A549 treated with Hydrocortisone at 1 μM for 4 hours (cell line): ENCODE results near the gene ZNF444. TPM values are rescaled to one million over a fixed set of nuclear protein-coding genes. Genes with fewer than 3 reads are reported as not detected.

Experiments
- total RNA-seq: library from RNA; stranded (reverse); fragments of 200-300 nt; extraction: Qiagen RNA extraction; gene quantifications from 5 replicates; pipeline ENCODE4 v1.2.3, GENCODE V29; 2022

The ZNF444 gene
- 17.3 to 28.5 TPM (median 26.0 TPM) in 5 replicates for total RNA-seq

DNA sequence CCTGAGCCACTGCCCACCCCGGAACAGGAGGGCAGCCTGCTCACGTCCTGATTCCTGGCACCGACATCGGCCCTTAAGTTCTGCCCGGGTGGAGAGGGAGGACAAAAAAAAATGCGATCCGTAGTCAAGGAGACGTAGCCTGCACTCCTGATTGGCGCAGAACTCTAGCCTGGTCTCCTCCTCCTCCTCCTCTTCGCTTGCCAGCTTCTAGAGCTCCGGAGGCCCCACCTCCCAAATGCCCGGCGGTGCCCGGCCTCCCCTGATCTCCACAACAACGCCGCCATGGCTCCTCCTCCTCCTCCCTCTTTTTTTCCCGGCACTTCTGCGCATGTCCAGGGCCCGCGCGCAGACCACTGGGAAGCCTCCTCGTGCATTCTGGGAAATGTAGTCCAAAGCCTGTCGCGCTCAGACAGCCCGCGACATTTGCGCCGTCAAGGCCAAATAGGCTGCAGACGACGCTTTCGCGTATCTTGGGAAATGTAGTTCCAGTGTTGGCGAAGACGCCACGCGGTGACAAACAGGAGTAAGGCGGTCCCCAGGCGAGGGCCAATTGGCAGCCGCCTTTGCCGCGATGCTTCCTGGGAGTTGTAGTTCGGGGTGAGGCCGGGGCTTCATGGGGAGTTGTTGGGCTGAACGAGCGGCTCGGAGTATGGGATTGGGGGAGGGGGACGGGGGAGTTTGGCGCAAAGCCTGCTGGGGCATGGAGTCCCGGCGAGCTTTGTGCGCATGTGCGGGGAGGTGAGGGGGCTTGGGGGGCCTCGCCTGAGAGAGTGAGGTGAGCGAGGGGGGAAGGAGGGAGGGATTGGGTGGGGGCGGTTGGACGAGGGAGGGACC lies at the start of gene ZNF444:
ZNF444 (plus strand) TSS at position 705 of the 834 bp plus-strand sequence. CDS start 5,625 bp downstream, outside the sequence.

DNA sequence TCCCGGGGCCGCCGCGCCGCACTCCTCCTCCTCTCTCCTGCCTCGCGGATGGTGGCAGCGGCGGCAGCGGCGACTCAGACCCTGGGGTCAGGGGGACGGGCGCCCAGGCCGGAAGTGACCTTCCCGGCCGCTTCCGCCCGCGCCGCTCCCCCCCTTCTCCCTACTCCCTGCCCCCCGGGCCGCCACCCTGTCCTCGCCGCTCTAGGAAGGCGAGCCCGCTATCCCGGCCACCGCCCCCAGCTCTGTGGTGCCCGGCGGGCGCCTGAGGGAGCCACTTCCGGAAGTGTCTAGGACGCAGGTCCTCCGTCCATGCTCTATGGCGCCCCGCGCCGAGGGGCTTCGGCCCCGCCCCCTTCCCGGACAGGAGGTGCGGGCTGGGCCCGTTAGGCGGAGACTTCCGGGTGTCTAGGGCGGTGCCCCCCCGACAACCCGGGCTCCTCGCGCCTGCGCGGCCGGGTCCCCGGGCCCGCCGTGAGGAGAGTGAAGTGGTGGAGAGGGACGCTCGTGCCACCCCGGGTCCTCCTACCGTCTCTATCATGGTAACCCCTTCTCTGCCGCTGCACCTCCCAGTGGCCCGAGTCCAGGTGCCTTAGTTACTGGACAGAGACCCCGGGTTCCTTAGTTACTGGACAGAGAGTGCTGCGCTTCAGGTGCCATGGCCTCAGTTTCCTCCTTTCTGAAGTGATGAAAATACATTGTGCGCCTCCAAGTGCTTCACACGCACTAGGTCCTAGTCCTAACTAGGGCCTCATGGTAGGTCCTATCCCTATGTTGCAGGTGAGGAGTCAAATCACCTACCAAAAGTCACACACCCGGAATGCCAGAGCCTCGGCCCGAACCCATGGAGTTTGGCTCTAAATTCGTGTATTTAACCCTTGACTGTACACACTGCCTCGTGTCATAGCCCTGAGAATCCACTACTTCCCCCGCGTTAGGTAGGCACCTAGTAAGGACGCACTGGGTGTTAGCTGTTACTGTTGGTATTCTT lies 19.6 kb upstream of the ZNF444 start, which contains the start of gene ZNF787:
ZNF787 (minus strand) TSS at position 116 of the 988 bp plus-strand sequence. CDS start 18,078 bp downstream, outside the sequence.

GRCh38 chr19:56175861-56176307 lies 34.8 kb downstream of the ZNF444 start, which contains the start of gene GALP:
Gene GALP, plus strand, starts transcription at chr19:56176008. Its CDS starts 1,101 bp downstream, at chr19:56177109.

DNA sequence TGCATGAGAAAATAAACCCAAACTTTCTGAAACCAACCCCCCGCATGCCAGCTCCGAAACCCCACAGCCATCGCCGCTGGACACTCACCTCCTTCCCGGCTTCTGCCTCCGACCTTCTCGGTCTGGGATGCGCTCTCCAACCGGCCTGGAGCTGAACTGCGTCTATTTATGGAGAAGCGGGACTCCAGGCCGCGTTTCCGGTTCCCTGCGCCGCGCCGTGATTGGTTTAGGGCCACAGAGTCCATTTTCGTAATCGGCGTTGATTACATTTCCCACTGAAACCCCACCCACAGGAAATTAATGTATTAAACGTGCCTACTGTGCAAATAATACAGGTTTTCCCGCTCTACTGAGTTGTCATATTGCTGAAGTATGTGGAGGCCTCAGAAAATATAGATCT lies 56.6 kb downstream of the ZNF444 start, which contains the start of gene ZSCAN5B:
ZSCAN5B (minus strand) TSS at position 138 of the 400 bp plus-strand sequence. CDS start 4,731 bp downstream, outside the sequence.

DNA sequence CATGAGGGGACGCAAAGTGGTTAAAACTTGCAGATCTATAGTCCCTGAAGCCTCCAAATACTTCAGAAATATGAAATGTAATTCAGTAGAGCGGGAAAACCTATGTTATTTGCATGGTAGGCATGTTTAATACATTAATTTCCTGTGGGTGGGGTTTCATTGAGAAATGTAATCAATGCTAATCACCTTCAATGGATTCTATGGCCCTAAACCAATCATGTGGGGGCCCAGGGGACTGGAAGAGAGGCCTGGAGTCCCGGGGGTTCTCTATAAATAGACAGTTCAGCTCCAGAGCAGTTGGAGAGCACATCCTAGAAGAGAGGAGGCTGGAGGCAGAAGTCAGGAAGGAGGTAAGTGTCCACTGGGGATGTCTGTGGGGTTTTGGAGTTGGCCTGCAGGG lies 60.9 kb downstream of the ZNF444 start, which contains the start of gene ZSCAN5C:
ZSCAN5C (plus strand) TSS at position 301 of the 400 bp plus-strand sequence. CDS start 3,641 bp downstream, outside the sequence.

Other genes with a start within 250 kb of the ZNF444 start
- gene NLRP13, start 209.0 kb upstream of the ZNF444 start, total RNA-seq: not detected in 5 replicates
- not detected in 5 replicates for gene NLRP8, start 193.5 kb upstream of the ZNF444 start, total RNA-seq
- gene NLRP5, start 154.5 kb upstream of the ZNF444 start, total RNA-seq: 0.03 to 0.07 TPM (median 0.05 TPM) in 4 of 5 replicates, not detected in the other
- gene ZNF787, start 20.0 kb upstream of the ZNF444 start, total RNA-seq: 27.1 to 47.9 TPM (median 45.3 TPM) in 5 replicates
- not detected in 5 replicates for gene GALP, start 34.7 kb downstream of the ZNF444 start, total RNA-seq
- 0.06 to 0.13 TPM (median 0.06 TPM) in 3 of 5 replicates, not detected in the others for gene ZSCAN5B, start 56.5 kb downstream of the ZNF444 start, total RNA-seq
- not detected in 5 replicates for gene ZSCAN5C, start 61.0 kb downstream of the ZNF444 start, total RNA-seq
- not detected in 5 replicates for gene EDDM13, start 131.5 kb downstream of the ZNF444 start, total RNA-seq
- gene ZSCAN5A, start 173.6 kb downstream of the ZNF444 start, total RNA-seq: 6.7 to 8.7 TPM (median 7.5 TPM) in 5 replicates